ENCODE measurements around the gene ME3. TPM values are rescaled to one million over a fixed set of nuclear protein-coding genes. Genes with fewer than 3 reads are reported as not detected.

Gene ME3
- total RNA-seq, 1 donor, result 56.9 TPM

GRCh38 chr11:86704710-86705109 lies 32.3 kb upstream of the ME3 start:
- no peak for TF ChIP-seq CTCF (IDR thresholded peaks at IDR 0.05; ENCODE audit: insufficient read depth, low read length)
- no peak overlapping the region for H3K4me3 ChIP-seq (ENCODE audit: low read depth, low read length)
- DNase-seq (ENCODE audit: low read depth), result no peak

GRCh38 chr11:86703987-86704386 lies 31.6 kb upstream of the ME3 start:
- no peak for DNase-seq (ENCODE audit: low read depth)
- H3K4me3 ChIP-seq (ENCODE audit: low read depth, low read length), result no peak overlapping the region
- TF ChIP-seq CTCF (IDR thresholded peaks at IDR 0.05; ENCODE audit: insufficient read depth, low read length), result no peak

- no peak for DNase-seq (ENCODE audit: low read depth)
- TF ChIP-seq CTCF (IDR thresholded peaks at IDR 0.05; ENCODE audit: insufficient read depth, low read length), result no peak
- no peak overlapping the region for H3K4me3 ChIP-seq (ENCODE audit: low read depth, low read length)
These were observed 30.0 kb upstream of the ME3 start for GRCh38 chr11:86702220-86702983.

GRCh38 chr11:86699040-86699791 lies 26.8 kb upstream of the ME3 start:
- DNase-seq (ENCODE audit: low read depth), result peak; percentile 59
- TF ChIP-seq CTCF (IDR thresholded peaks at IDR 0.05; ENCODE audit: insufficient read depth, low read length), result no peak

GRCh38 chr11:86698639-86699038 lies 26.2 kb upstream of the ME3 start:
- no peak for DNase-seq (ENCODE audit: low read depth)
- no peak overlapping the region for H3K4me3 ChIP-seq (ENCODE audit: low read depth, low read length)
- TF ChIP-seq CTCF (IDR thresholded peaks at IDR 0.05; ENCODE audit: insufficient read depth, low read length), result no peak

More at GRCh38 chr11:86699040-86699791, 26.8 kb upstream of the ME3 start:
- H3K4me3 ChIP-seq (ENCODE audit: low read depth, low read length), result no peak overlapping the region

GRCh38 chr11:86696451-86696850 lies 24.0 kb upstream of the ME3 start:
- no peak for TF ChIP-seq CTCF (IDR thresholded peaks at IDR 0.05; ENCODE audit: insufficient read depth, low read length)
- no peak overlapping the region for H3K4me3 ChIP-seq (ENCODE audit: low read depth, low read length)
- DNase-seq (ENCODE audit: low read depth), result no peak

All from fibroblast of the aortic adventitia (primary cell).